ENCODE results near the gene CNR2.
"Not testable (repeated sequence)": the region's sequence is repeated elsewhere in the genome, so short reads cannot be mapped to it uniquely, and the experiment has no call there.

Gene CNR2

DNA sequence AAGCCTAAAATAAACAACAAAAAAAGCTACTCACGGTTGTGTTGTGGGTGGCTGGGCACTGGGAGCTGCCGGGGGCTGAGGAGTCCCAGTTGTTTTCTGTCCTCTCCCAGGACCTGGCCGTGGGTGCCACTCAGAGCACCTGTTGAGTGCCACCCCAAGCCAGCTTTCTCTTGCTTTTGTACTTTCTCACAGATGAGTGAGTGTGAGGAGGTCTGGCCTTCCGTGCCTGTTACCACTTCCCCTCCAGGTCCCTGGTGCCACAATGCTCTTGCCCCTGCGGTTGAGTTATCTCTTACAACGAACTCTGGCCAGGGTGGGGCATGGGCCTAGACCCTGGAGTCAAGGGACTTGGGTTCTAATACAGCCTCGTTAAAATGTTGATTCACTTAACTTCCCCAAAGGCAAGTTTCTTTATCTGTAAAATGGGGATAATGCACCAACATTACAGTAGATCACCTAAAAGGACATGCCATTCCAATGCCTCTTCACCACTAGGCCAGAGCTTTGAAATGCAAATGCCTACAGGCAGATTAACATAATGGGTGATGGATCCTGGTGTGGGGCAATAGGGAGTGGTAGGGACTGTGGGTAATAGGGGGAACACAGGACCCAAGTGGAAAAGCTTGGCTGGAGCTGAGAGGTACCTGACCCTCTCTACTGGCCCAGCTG, at the start of gene CNR2:
CNR2 (minus strand) TSS at position 151 of the 669 bp plus-strand sequence. CDS start 37,745 bp downstream, outside the sequence.
- no peak for DNase-seq (ENCODE audit: low read depth)

GRCh38 chr1:23960291-23961020, 47.3 kb upstream of the CNR2 start:
- peak overlapping the region; percentile 61 for H3K4me3 ChIP-seq (ENCODE audit: low read depth, low read length)
- TF ChIP-seq CTCF (IDR thresholded peaks at IDR 0.05; ENCODE audit: low read depth, low read length, missing control alignments) = no peak
- DNase-seq (ENCODE audit: low read depth) = no peak

More for the DNA sequence above, at the start of gene CNR2:
- no peak for TF ChIP-seq CTCF (IDR thresholded peaks at IDR 0.05; ENCODE audit: low read depth, low read length, missing control alignments)
- H3K4me3 ChIP-seq (ENCODE audit: low read depth, low read length) = peak within 1 kb of the TSS; percentile 48

- no peak for TF ChIP-seq CTCF (IDR thresholded peaks at IDR 0.05; ENCODE audit: low read depth, low read length, missing control alignments)
- H3K4me3 ChIP-seq (ENCODE audit: low read depth, low read length) = peak within 1 kb of the TSS; percentile 61
- DNase-seq (ENCODE audit: low read depth) = peak; percentile 80
Measured at GRCh38 chr1:23959461-23960290, 46.5 kb upstream of the CNR2 start, which contains the start of gene PNRC2. Gene PNRC2, plus strand, starts transcription at chr1:23959828. Its CDS starts 1,630 bp downstream, at chr1:23961458.

DNA sequence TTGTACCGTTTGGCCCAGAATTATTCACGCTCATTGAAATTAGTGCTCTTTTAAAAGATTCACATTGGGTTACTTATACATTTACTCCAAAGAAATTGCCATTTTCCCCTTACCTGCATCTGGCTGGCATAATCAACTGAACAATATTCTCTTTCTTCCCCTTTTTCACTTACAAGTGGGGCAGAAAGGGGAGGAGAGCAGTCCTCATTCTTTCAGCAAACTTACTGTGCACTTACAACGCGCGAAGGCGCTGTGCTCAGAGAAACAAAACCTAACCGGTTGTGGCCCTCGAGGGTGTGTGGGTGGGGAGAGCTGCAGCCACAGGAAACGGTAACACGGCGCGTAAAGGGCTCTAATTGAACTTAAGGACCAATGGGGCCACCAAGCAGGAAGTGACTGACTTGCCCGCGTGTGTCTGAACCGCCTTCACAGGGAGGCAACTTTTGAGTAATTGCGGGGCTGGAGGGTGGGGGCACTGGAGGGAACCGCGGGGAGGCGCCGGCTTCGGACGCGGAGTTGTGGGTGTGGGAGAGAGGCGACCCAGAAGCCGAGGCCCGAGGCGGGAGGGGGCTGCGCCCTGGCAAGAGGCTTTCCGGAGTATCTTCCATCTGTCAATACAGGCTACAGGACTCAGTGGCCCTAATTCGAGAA, 45.8 kb upstream of the CNR2 start:
- DNase-seq (ENCODE audit: low read depth) = peak; percentile 98
- peak; percentile 38 for TF ChIP-seq CTCF (IDR thresholded peaks at IDR 0.05; ENCODE audit: low read depth, low read length, missing control alignments)
- H3K4me3 ChIP-seq (ENCODE audit: low read depth, low read length) = peak overlapping the region; percentile 61

GRCh38 chr1:23958040-23958809, 45.1 kb upstream of the CNR2 start:
- not testable (repeated sequence) for DNase-seq (ENCODE audit: low read depth)
- H3K4me3 ChIP-seq (ENCODE audit: low read depth, low read length) = peak overlapping the region; percentile 61

- H3K4me3 ChIP-seq (ENCODE audit: low read depth, low read length) = no peak overlapping the region
Measured at GRCh38 chr1:23957096-23957495, 43.9 kb upstream of the CNR2 start.

More at GRCh38 chr1:23957096-23957495, 43.9 kb upstream of the CNR2 start:
- DNase-seq (ENCODE audit: low read depth) = no peak
- no peak for TF ChIP-seq CTCF (IDR thresholded peaks at IDR 0.05; ENCODE audit: low read depth, low read length, missing control alignments)

Data from GM12864 (cell line).